ENCODE results near the gene TMEM255A. TPM values are rescaled to one million over a fixed set of nuclear protein-coding genes. Genes with fewer than 3 reads are reported as not detected.

Gene TMEM255A
- total and polyA plus RNA-seq, 2 of the 4 experiments (the other 2 are of a cell fraction), result 0.03 TPM; not detected in 1

GRCh38 chrX:120242813-120243212 lies 68.4 kb downstream of the TMEM255A start:
- no peak overlapping the region for H2BK120ac ChIP-seq (ENCODE audit: low read depth, low read length)
- CTCF ChIA-PET, result no interaction called here
- no peak overlapping the region for H3K56ac ChIP-seq (ENCODE audit: extremely low read depth, insufficient read depth, low read length)
- BruUV-seq (replicated peaks), result no TSS peak
- DNase-seq (no peak), ATAC-seq (ENCODE audit: low read depth) (no peak)
- in situ Hi-C loops (cut with MboI; ENCODE audit: low sequenced_read_pairs), result loop anchor here (25.0 kb wide), 1 partner anchor 131 kb away; the partner anchor contains the start of gene RHOXF1
- no peak overlapping the region for H4K5ac ChIP-seq (ENCODE audit: low read depth, low read length)
- TF ChIP-seq FOS (IDR thresholded peaks at IDR 0.05; ENCODE audit: low read depth, low read length) (no peak), USF2 (IDR thresholded peaks at IDR 0.05; ENCODE audit: low read depth, low read length) (no peak), NFE2L2 (IDR thresholded peaks at IDR 0.05; ENCODE audit: low read depth, low read length) (no peak), SMC3 (IDR thresholded peaks at IDR 0.05; ENCODE audit: low read depth, low read length) (no peak)
- H3K36me3 ChIP-seq (ENCODE audit: control insufficient read depth, insufficient read depth, low read length), result no peaks in the 10 kb centered on the region
- no peak overlapping the region for H2BK5ac ChIP-seq (ENCODE audit: low read depth, low read length, poor library complexity, severe bottlenecking)
- no peak overlapping the region for H3K4me3 ChIP-seq (ENCODE audit: insufficient read depth, low read depth, low read length)
- no peak overlapping the region for H2AK5ac ChIP-seq (ENCODE audit: low read depth, low read length)
- H3K4ac ChIP-seq (ENCODE audit: low read depth, low read length), result no peak overlapping the region
- no peak overlapping the region for H4K91ac ChIP-seq (ENCODE audit: insufficient read depth, low read depth, low read length)
- no peaks in the 10 kb centered on the region for H3K4me1 ChIP-seq (ENCODE audit: control insufficient read depth, insufficient read depth, low read length)
- intact Hi-C loops (cut with micrococcal nuclease), result no loop called here
- H3K9me3 ChIP-seq (ENCODE audit: control insufficient read depth, insufficient read depth, low read length), result no peaks in the 10 kb centered on the region
- H3K9ac ChIP-seq (ENCODE audit: low read depth, low read length), result no peak overlapping the region
- no CpG with 5 or more reads among the region's 5 CpGs for WGBS, 2 experiments (ENCODE audit: extremely low coverage in 2 of 2, insufficient read length in 1 of 2)
- H2AFZ ChIP-seq (replicated peaks; ENCODE audit: low read length, poor library complexity), result no peak overlapping the region
- 0 out of 2 replicates have a peak, but pooled peaks cover 2% of the 10 kb centered on the region for H3K27me3 ChIP-seq (ENCODE audit: control insufficient read depth, insufficient read depth, low read length)
- H4K8ac ChIP-seq (ENCODE audit: low read depth in 2 of 2, low read length in 2 of 2), result no peak overlapping the region
- no peaks in the 10 kb centered on the region for H3K9me1 ChIP-seq (ENCODE audit: insufficient read depth, low read length)
- H2BK15ac ChIP-seq (ENCODE audit: low read depth, low read length), result no peak overlapping the region
- H3K18ac ChIP-seq (ENCODE audit: low read depth, low read length), result no peak overlapping the region
- no peak overlapping the region for H3K23ac ChIP-seq (ENCODE audit: low read depth, low read length)
- H3K14ac ChIP-seq (replicated peaks; ENCODE audit: low read depth, low read length), result no peak overlapping the region
- no peak overlapping the region for H3K27ac ChIP-seq (ENCODE audit: insufficient read depth, low read length)
- H2BK20ac ChIP-seq (ENCODE audit: low read depth, low read length), result no peak overlapping the region
- H3K4me2 ChIP-seq (ENCODE audit: low read depth, low read length), result no peak overlapping the region
- no peak overlapping the region for H2AK9ac ChIP-seq (replicated peaks; ENCODE audit: low read depth, low read length, poor library complexity)
- POLR2A ChIA-PET (ENCODE audit: unreplicated experiment), result no interaction called here
- dilution Hi-C loops (cut with HindIII; ENCODE audit: low sequenced_read_pairs, unreplicated experiment), result no loop called here
- no peaks in the 10 kb centered on the region for H3K79me1 ChIP-seq (ENCODE audit: low read depth in 1 of 2, low read length in 2 of 2)
- H4K20me1 ChIP-seq (ENCODE audit: insufficient read depth, low read length), result no peaks in the 10 kb centered on the region
